Measurements from ENCODE around the gene VWF.

VWF gene

GRCh38 chr12:6076776-6077691, 47.4 kb downstream of the VWF start:
- no peak for DNase-seq (ENCODE audit: low spot score)

GRCh38 chr12:6076346-6076745, 48.1 kb downstream of the VWF start:
- no peak for DNase-seq (ENCODE audit: low spot score)

- no peak for DNase-seq (ENCODE audit: low spot score)
Observed at GRCh38 chr12:6074979-6075585, 49.4 kb downstream of the VWF start.

- DNase-seq (ENCODE audit: low spot score), result no peak
Observed at GRCh38 chr12:6074427-6074826, 50.0 kb downstream of the VWF start.

- no peak for DNase-seq (ENCODE audit: low spot score)
Observed at GRCh38 chr12:6073426-6073825, 51.0 kb downstream of the VWF start.

GRCh38 chr12:6072302-6072752, 52.1 kb downstream of the VWF start:
- no peak for DNase-seq (ENCODE audit: low spot score)

GRCh38 chr12:6071589-6071988, 52.9 kb downstream of the VWF start:
- DNase-seq (ENCODE audit: low spot score), result no peak

- DNase-seq (ENCODE audit: low spot score), result no peak
Observed at GRCh38 chr12:6070472-6071257, 53.8 kb downstream of the VWF start.

- no peak for DNase-seq (ENCODE audit: low spot score)
Observed at GRCh38 chr12:6069437-6070093, 54.9 kb downstream of the VWF start.

GRCh38 chr12:6068227-6068626, 56.2 kb downstream of the VWF start:
- no peak for DNase-seq (ENCODE audit: low spot score)

- peak; percentile 19 for DNase-seq (ENCODE audit: low spot score)
Observed at GRCh38 chr12:6067152-6067916, 57.1 kb downstream of the VWF start.

- DNase-seq (ENCODE audit: low spot score), result no peak
Observed at GRCh38 chr12:6066651-6067050, 57.8 kb downstream of the VWF start.

- no peak for DNase-seq (ENCODE audit: low spot score)
Observed at GRCh38 chr12:6065863-6066199, 58.6 kb downstream of the VWF start.

- DNase-seq (ENCODE audit: low spot score), result no peak
Observed at GRCh38 chr12:6065131-6065862, 59.2 kb downstream of the VWF start.

- peak; percentile 29 for DNase-seq (ENCODE audit: low spot score)
Observed at GRCh38 chr12:6062757-6063735, 61.4 kb downstream of the VWF start.

- no peak for DNase-seq (ENCODE audit: low spot score)
Observed at GRCh38 chr12:6062395-6062756, 62.1 kb downstream of the VWF start.

GRCh38 chr12:6061660-6062059, 62.8 kb downstream of the VWF start:
- DNase-seq (ENCODE audit: low spot score), result no peak

GRCh38 chr12:6059860-6060565, 64.5 kb downstream of the VWF start:
- no peak for DNase-seq (ENCODE audit: low spot score)

GRCh38 chr12:6059221-6059620, 65.2 kb downstream of the VWF start:
- DNase-seq (ENCODE audit: low spot score), result no peak
